Karpas-422 (cell line): ENCODE measurements around the gene RSPRY1. TPM values are rescaled to one million over a fixed set of nuclear protein-coding genes. Genes with fewer than 3 reads are reported as not detected.

Source experiments
- DNase-seq: peaks from one replicate; pipeline ENCODE4 v3.0.0-alpha.2; 2015
- H2AFZ ChIP-seq: fragments of 200-600 bp; sonication (generic); 2 replicates; pipeline ENCODE4 v1.6.1; 2014; ENCODE audit warnings: antibody characterized with exemption, low read length, mixed read lengths
- H3K27ac ChIP-seq: fragments of 200-600 bp; sonication (generic); 2 replicates; pipeline ENCODE4 v1.5.1; 2014; ENCODE audit warnings: mild to moderate bottlenecking, low read length, moderate library complexity
- H3K27me3 ChIP-seq: fragments of 200-600 bp; sonication (generic); 2 replicates; pipeline ENCODE4 v1.6.1; 2014; ENCODE audit warnings: low read length, mixed read lengths
- H3K36me3 ChIP-seq: fragments of 200-600 bp; sonication (generic); 2 replicates; pipeline ENCODE4 v1.6.1; 2014; ENCODE audit warnings: low read length, mixed read lengths; ENCODE audit not compliant: insufficient read depth
- H3K4me1 ChIP-seq: fragments of 200-600 bp; sonication (generic); 2 replicates; pipeline ENCODE4 v1.6.1; 2014; ENCODE audit warnings: mild to moderate bottlenecking, low read length, mixed read lengths
- H3K4me2 ChIP-seq: fragments of 200-600 bp; sonication (generic); 2 replicates; pipeline ENCODE4 v1.6.1; 2014; ENCODE audit warnings: low read length, low read depth, mild to moderate bottlenecking; ENCODE audit not compliant: poor library complexity, severe bottlenecking
- H3K4me3 ChIP-seq: fragments of 200-600 bp; sonication (generic); 2 replicates; pipeline ENCODE4 v1.5.1; 2014; ENCODE audit warnings: mild to moderate bottlenecking, antibody characterized with exemption, low read length, mixed read lengths
- H3K79me2 ChIP-seq: fragments of 200-600 bp; sonication (generic); 2 replicates; pipeline ENCODE4 v1.6.1; 2014; ENCODE audit warnings: mild to moderate bottlenecking, low read length, mixed read lengths
- H3K9ac ChIP-seq: fragments of 200-600 bp; sonication (generic); 2 replicates; pipeline ENCODE4 v1.6.0; 2014; ENCODE audit warnings: low read length
- H3K9me2 ChIP-seq: fragments of 200-600 bp; sonication (generic), shearing (Covaris generic); replicated peaks from 2 replicates; pipeline ENCODE4 v1.6.0; 2014; ENCODE audit warnings: mild to moderate bottlenecking, low read length, moderate library complexity; ENCODE audit not compliant: insufficient read depth
- H3K9me3 ChIP-seq: fragments of 300-700, 200-600 bp; sonication (generic); 2 replicates; pipeline ENCODE4 v1.6.1; 2014; ENCODE audit warnings: low read length, mixed read lengths
- H4K20me1 ChIP-seq: fragments of 200-600 bp; sonication (generic); 2 replicates; pipeline ENCODE4 v1.6.1; 2014; ENCODE audit warnings: mild to moderate bottlenecking, antibody characterized with exemption, low read length, low read depth; ENCODE audit not compliant: insufficient read depth
- total RNA-seq: library from RNA; depleted of rRNA; stranded (reverse); fragments of >200 nt; shearing (Covaris generic); gene quantifications from 2 replicates; pipeline ENCODE4 v1.2.3, GENCODE V29; 2014; ENCODE audit warnings: low replicate concordance

The RSPRY1 gene
- total RNA-seq, 1 experiment from 2014 or later = 26.4 TPM

DNA sequence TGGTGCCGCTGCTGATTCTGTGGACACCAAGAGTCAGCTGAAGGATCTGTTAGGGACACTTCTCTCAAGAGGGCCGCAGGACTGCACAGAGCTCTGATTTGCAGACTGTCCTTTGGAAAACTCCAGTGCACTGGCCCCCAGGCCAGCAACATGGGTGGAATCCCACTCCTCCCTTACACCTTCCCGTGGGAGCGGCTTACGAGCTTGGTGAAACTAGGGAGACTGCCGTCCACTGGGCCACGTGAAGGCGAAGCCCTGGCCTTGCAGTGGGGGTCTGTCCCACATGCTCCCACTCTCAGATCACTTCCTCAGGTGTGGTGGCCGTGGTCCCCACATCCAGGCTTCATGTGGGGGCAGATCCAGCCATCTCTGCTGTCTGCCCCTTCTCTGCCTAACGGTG is 36.7 kb upstream of the RSPRY1 start:
- Histone ChIP-seq H3K9me3 (no peaks in the 10 kb centered on the region), H4K20me1 (no peaks in the 10 kb centered on the region), H3K79me2 (no peaks in the 10 kb centered on the region), H3K9ac (no peak overlapping the region), H3K27me3 (no peaks in the 10 kb centered on the region), H3K27ac (no peak overlapping the region), H3K4me3 (no peak overlapping the region), H3K4me1 (peaks cover 10% of the 10 kb centered on the region), H3K9me2 (no peaks in the 10 kb centered on the region), H3K36me3 (peaks cover 8% of the 10 kb centered on the region; the same call in 1 of the 2 replicates), H3K4me2 (no peak overlapping the region), H2AFZ (no peak overlapping the region)
- DNase-seq = no peak

DNA sequence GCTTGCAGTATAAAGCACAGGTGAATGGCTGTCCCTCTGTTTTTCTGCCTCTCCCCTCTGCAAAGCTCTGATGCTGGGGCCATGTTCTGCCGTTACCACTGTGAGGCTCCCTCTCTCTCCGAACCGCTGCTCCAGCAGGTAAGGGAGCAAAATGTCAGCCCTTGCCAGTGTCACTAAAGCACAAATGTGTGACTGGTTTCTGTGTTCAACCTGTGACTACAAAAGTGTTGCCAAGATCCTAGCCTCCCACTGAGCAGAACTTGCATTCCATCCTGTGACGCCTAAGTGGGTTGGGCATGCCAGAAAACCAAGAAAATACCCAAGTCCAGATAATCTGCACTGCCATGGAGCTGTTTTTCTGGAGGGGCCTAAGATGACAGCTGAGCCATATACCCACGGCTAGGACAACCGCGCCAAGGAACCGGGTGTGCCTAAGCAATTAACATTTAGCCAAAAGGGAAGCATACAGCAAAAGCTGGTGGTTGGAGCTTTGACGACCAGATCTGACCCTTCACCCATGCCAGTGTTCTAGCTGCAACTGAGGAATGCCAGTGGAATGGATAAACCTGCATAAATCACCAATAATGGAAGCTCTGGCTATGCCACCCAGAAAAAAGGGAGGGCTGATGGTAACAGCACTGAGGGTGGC is 35.3 kb upstream of the RSPRY1 start:
- peaks cover 15% of the 10 kb centered on the region; the same call in 1 of the 2 replicates for H3K36me3 ChIP-seq
- H3K79me2 ChIP-seq = no peaks in the 10 kb centered on the region
- H4K20me1 ChIP-seq = no peaks in the 10 kb centered on the region
- no peak overlapping the region for H3K4me3 ChIP-seq
- H3K4me1 ChIP-seq = peaks cover 10% of the 10 kb centered on the region
- H3K9me3 ChIP-seq = no peaks in the 10 kb centered on the region
- no peak overlapping the region for H3K27ac ChIP-seq
- H3K27me3 ChIP-seq = no peaks in the 10 kb centered on the region
- no peak for DNase-seq
- H2AFZ ChIP-seq = no peak overlapping the region
- no peak overlapping the region for H3K4me2 ChIP-seq
- no peaks in the 10 kb centered on the region for H3K9me2 ChIP-seq
- H3K9ac ChIP-seq = no peak overlapping the region

DNA sequence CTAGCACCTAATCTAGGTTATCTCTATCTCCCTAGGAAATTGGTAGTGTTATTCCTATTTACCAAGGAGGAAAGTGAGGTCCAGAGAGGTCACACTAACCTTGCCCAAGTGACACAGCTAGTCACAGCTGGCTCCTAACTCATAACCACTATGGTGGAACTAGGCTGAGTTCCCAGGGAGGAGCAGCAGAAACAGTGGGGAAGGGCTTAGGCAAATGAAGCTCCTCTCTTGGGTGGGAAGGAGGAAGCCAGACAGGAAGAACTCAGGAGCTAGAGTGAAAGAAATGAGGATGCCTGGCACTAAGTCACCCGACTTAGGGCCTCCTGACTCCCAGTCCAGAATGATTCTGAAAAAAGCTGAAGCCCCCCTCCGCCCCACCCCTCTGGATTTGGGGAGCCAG is 34.8 kb upstream of the RSPRY1 start:
- Histone ChIP-seq H3K36me3 (peaks cover 21% of the 10 kb centered on the region), H3K27ac (no peak overlapping the region), H2AFZ (no peak overlapping the region), H3K9ac (no peak overlapping the region), H3K27me3 (no peaks in the 10 kb centered on the region), H3K79me2 (0 out of 2 replicates have a peak, but pooled peaks cover 4% of the 10 kb centered on the region), H3K4me3 (no peak overlapping the region), H3K4me1 (peaks cover 10% of the 10 kb centered on the region), H3K9me3 (no peaks in the 10 kb centered on the region), H4K20me1 (no peaks in the 10 kb centered on the region), H3K4me2 (no peak overlapping the region), H3K9me2 (no peaks in the 10 kb centered on the region)
- DNase-seq = no peak

DNA sequence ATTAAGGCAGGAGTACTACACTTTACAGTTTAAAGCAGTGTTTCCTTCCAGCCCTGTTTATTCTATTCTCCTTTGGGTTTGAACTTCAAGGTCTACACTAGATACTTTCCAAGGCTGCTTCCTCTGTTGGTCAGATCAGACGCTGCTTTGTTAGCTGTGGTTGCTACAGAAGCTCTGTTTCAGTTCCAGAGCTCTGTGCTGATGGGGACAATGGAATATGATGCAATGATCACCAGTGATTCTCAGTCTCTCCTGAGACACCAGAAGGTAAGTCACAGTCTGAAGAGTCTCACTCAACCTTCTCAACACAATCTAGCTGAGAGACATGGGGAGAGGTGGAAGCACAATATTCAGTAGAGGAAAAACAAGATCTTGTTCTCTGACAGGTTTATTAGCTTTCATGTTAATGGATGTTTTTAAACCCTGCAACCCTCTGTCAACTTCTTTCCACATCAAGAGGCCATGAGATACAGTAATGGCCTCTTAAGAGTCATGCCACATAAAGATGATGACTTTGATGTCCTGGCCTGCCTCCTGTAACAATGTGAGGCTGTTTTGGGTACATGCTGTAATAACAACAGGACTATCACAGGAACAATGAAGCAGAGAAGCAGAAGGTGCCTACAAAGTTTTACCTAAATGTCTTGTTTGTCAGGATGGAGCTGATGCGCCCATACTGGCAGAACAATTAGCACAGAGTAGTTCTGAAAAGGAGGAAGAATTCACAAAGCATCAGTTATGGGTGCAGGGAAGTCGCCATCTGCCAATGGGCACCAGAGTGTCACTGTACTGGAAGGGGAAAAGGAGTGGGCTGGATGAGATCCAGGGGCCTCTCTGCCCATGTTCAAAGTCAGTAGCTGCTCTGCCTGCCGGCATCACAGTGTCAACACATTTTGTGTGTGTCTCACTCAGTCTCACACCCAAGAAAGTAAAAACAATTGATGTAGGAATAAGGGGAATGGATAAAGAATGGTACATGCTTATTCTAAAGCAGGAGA is 33.7 kb upstream of the RSPRY1 start:
- Histone ChIP-seq H3K9ac (no peak overlapping the region), H3K9me2 (no peaks in the 10 kb centered on the region), H3K4me3 (no peak overlapping the region), H4K20me1 (no peaks in the 10 kb centered on the region), H3K4me1 (peaks cover 9% of the 10 kb centered on the region), H3K4me2 (no peak overlapping the region), H3K9me3 (no peaks in the 10 kb centered on the region), H3K27ac (no peak overlapping the region), H3K27me3 (no peaks in the 10 kb centered on the region), H3K79me2 (0 out of 2 replicates have a peak, but pooled peaks cover 4% of the 10 kb centered on the region), H3K36me3 (peaks cover 25% of the 10 kb centered on the region), H2AFZ (no peak overlapping the region)
- no peak for DNase-seq

DNA sequence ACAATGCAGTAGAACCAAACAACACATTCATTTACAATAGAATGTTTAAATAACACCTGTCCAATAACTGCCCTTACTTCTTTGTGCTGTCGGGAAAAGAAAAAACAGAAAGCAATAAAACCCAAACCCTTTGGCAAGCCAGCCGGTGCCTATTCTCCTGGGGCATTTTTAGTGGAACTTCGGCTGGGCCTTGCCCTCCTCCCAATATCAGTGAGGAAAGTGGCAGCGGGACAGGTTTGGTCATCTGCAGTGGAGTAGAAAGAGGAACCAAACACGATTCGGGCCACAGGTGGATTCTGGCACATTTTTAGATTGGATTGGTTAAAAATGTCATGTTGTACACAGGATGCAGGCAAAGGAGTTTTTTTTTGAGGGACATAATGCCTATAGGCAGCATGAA is 32.3 kb upstream of the RSPRY1 start:
- Histone ChIP-seq H3K27ac (no peak overlapping the region), H3K9me2 (no peaks in the 10 kb centered on the region), H3K4me1 (no peaks in the 10 kb centered on the region), H2AFZ (no peak overlapping the region), H3K27me3 (no peaks in the 10 kb centered on the region), H4K20me1 (no peaks in the 10 kb centered on the region), H3K36me3 (peaks cover 40% of the 10 kb centered on the region), H3K9ac (no peak overlapping the region), H3K9me3 (no peaks in the 10 kb centered on the region), H3K4me3 (no peak overlapping the region), H3K79me2 (peaks cover 10% of the 10 kb centered on the region; the same call in 1 of the 2 replicates), H3K4me2 (no peak overlapping the region)
- no peak for DNase-seq

DNA sequence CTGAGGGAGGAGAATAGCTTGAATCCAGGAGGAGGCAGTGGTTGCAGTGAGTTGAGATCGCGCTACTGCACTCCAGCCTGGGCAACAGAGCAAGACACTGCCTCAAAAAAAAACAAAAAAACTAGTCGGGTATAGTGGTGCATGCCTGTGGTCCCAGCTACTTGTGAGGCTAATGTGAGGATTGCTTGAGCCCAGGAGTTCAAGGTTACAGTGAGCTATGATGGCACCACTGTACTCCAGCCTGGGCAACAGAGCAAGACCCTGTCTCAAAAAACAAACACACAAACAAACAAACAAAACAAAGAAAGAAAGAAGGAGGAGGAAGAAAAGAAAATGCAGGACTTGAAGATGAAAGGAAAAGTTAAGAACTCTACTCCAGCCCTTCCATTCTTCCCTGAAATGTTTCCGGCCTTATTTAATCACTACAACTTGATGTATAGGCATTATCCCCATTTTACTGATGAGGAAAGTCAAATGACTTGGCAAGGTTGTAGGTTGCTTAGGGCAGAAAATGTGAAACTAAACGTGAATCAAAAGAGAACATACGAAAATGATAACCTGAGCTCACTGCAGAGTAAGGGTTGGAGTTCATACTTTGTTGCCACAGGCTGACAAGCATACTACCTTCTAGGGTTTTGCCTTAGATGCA is 30.3 kb upstream of the RSPRY1 start:
- no peak overlapping the region for H3K4me2 ChIP-seq
- H3K36me3 ChIP-seq = peaks cover 55% of the 10 kb centered on the region
- no peak overlapping the region for H2AFZ ChIP-seq

DNA sequence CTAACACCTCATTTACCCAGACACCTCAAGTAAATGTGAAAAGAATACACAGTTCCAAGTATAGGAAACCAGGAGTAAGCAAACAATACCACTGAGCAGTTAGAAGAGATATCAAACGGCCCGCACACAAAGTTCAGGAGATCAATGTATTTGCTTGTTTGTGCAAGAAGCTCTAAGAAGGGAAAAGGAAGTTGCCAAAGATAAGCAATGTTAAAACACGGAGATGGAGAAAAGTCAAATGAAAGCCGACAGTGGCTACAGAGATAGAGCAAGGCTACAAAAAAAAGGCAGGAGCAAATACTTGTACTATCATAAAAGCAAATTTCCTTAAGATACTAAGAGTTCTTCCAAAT is 29.8 kb upstream of the RSPRY1 start:
- peaks cover 16% of the 10 kb centered on the region; the same call in 1 of the 2 replicates for H3K79me2 ChIP-seq
- H2AFZ ChIP-seq = no peak overlapping the region
- no peaks in the 10 kb centered on the region for H3K9me2 ChIP-seq
- no peak for DNase-seq
- no peak overlapping the region for H3K4me3 ChIP-seq
- H3K4me1 ChIP-seq = no peaks in the 10 kb centered on the region
- H3K9me3 ChIP-seq = no peaks in the 10 kb centered on the region
- H3K36me3 ChIP-seq = peaks cover 58% of the 10 kb centered on the region
- no peak overlapping the region for H3K27ac ChIP-seq
- no peaks in the 10 kb centered on the region for H4K20me1 ChIP-seq
- H3K4me2 ChIP-seq = no peak overlapping the region
- no peaks in the 10 kb centered on the region for H3K27me3 ChIP-seq
- no peak overlapping the region for H3K9ac ChIP-seq

More for the DNA sequence above, 30.3 kb upstream of the RSPRY1 start:
- H3K27me3 ChIP-seq = no peaks in the 10 kb centered on the region
- H3K9me3 ChIP-seq = no peaks in the 10 kb centered on the region
- no peak overlapping the region for H3K9ac ChIP-seq
- peaks cover 16% of the 10 kb centered on the region; the same call in 1 of the 2 replicates for H3K79me2 ChIP-seq
- H3K4me3 ChIP-seq = no peak overlapping the region
- no peaks in the 10 kb centered on the region for H3K9me2 ChIP-seq
- no peak for DNase-seq
- no peak overlapping the region for H3K27ac ChIP-seq
- no peaks in the 10 kb centered on the region for H3K4me1 ChIP-seq
- no peaks in the 10 kb centered on the region for H4K20me1 ChIP-seq

DNA sequence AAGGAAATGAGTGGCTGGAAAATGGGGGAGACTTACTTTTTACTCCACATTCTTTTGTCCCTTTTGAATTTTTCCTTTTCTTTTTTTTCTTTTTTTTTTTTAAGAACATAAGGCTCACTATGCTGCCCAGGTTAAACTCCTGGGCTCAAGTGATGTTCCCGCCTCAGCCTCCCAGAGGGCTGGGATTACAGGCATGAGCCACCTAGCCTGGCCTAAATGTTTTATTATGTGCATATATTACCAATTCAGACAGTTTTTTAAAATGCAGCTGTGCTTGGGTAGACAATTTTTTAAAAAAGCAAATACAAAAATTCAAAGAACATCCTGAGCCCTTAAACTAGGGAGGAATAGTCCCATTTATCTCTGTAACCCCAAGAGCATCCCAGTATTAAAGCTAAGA is 28.6 kb upstream of the RSPRY1 start:
- Histone ChIP-seq H3K9me3 (no peaks in the 10 kb centered on the region), H3K27me3 (no peaks in the 10 kb centered on the region), H3K27ac (no peak overlapping the region), H2AFZ (no peak overlapping the region), H3K9ac (no peak overlapping the region), H3K4me3 (no peak overlapping the region), H3K79me2 (peaks cover 16% of the 10 kb centered on the region; the same call in 1 of the 2 replicates), H3K9me2 (no peaks in the 10 kb centered on the region), H4K20me1 (no peaks in the 10 kb centered on the region), H3K4me2 (no peak overlapping the region), H3K36me3 (peaks cover 58% of the 10 kb centered on the region), H3K4me1 (no peaks in the 10 kb centered on the region)
- DNase-seq = no peak
